Transverse colon (tissue), 4 donors: ENCODE measurements around the gene PRAMEF27. TPM values are rescaled to one million over a fixed set of nuclear protein-coding genes. Genes with fewer than 3 reads are reported as not detected.
"Not testable (repeated sequence)": the region's sequence is repeated elsewhere in the genome, so short reads cannot be mapped to it uniquely, and the experiment has no call there.

Experiments
- DNase-seq: peaks from one replicate; pipeline ENCODE4 v3.0.0-alpha.2; 2019
- H3K27ac ChIP-seq, 4 donors: fragments of 200-600 bp; sonication (generic); 2 replicates each; pipeline ENCODE4 v1.5.1; 2016 to 2018; ENCODE audit warnings: inconsistent platforms in 4 of 4
- H3K27me3 ChIP-seq: fragments of 200-600 bp; sonication (generic); 2 replicates; pipeline ENCODE4 v1.5.1; 2017; ENCODE audit warnings: inconsistent platforms
- H3K36me3 ChIP-seq, 4 donors: fragments of 200-600 bp; sonication (generic); 2 replicates each; pipeline ENCODE4 v1.5.1; 2017 to 2019; ENCODE audit warnings: inconsistent platforms in 4 of 4
- H3K4me1 ChIP-seq, 4 donors: fragments of 200-600 bp; sonication (generic); 2 replicates each; pipeline ENCODE4 v1.5.1; 2017 to 2020; ENCODE audit warnings: inconsistent platforms in 4 of 4
- H3K4me3 ChIP-seq, 4 donors: fragments of 200-600 bp; sonication (generic); 1 replicate in 1 of 4; 2 replicates in 3 of 4; pipeline versions ENCODE4 v1.5.1 to v1.6.1; 2017 to 2019; ENCODE audit warnings: inconsistent platforms in 4 of 4
- H3K9me3 ChIP-seq, 2 donors: fragments of 200-600 bp; sonication (generic); 2 replicates each; pipeline ENCODE4 v1.5.1; 2017 to 2019; ENCODE audit warnings: inconsistent platforms in 2 of 2
- WGBS, 2 donors: methylation state at CpG; one replicate each; pipeline ENCODE4 v1.1.5; 2018; ENCODE audit warnings: low coverage in 1 of 2; 5-methylcytosine and 5-hydroxymethylcytosine counted together
- in situ Hi-C, 4 donors: fragments of 200-750 bp; cut with MboI; loops; one replicate each; pipeline versions ENCODE4 v1.15.0 to v1.15.1; 2017; ENCODE audit warnings: low sequenced_read_pairs in 3 of 4, low pct_ligation_motif_present in 1 of 4, low pct_unique_long_range_greater_than_20kb in 1 of 4
- intact Hi-C: fragments of 100-400 bp; cut with DNase I; formaldehyde crosslinking; loops from one replicate; pipeline ENCODE4 v1.15.1; 2023; ENCODE audit warnings: low total_unique reads
- total RNA-seq, 4 donors: library from RNA; depleted of rRNA; stranded (reverse); fragments of >200 nt; gene quantifications; one replicate each; pipeline ENCODE4 v1.1.0, GENCODE V29; 2016

PRAMEF27 gene
- total RNA-seq: not detected

DNA sequence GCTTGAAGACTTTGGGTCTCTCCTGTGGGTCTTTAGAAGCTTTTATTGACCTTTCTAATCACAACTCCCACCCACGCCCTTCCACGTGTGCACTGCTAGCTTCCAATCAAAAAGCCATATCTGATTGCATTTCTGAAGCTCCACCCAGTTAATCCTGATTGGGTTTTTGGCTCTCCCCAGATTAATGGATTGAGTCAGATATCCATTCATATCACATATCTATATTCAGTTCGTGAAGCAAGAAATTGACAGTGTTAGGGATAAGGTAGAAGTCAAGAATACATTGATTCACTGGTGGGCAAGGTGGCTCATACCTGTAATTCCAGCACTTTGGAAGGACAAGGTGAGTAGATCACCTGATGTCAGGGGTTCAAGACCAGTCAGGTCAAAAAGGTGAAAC lies at the start of gene PRAMEF27:
Gene PRAMEF27 (minus strand): TSS at position 101 of the 400 bp plus-strand sequence. CDS start 2,916 bp downstream, outside the sequence.
- H3K27ac ChIP-seq, H3K4me1 ChIP-seq, H3K4me3 ChIP-seq, in situ Hi-C loops, intact Hi-C loops, H3K27me3 ChIP-seq, DNase-seq, H3K36me3 ChIP-seq, H3K9me3 ChIP-seq: not testable (repeated sequence)
- 58% methylated on average over 3 of the region's 3 CpGs; no CpG with 5 or more reads in 1 of the 2 donors for WGBS, 2 donors

GRCh38 chr1:13070474-13070873 lies 14.1 kb upstream of the PRAMEF27 start, which contains the start of gene PRAMEF25:
PRAMEF25 (plus strand) TSS chr1:13070774; CDS start chr1:13073694, 2,920 bp downstream.
- in situ Hi-C loops, H3K4me1 ChIP-seq, H3K27me3 ChIP-seq, H3K4me3 ChIP-seq, intact Hi-C loops, H3K36me3 ChIP-seq, H3K27ac ChIP-seq, H3K9me3 ChIP-seq, DNase-seq: not testable (repeated sequence)
- WGBS, 2 donors: no CpG with 5 or more reads among the region's 4 CpGs

DNA sequence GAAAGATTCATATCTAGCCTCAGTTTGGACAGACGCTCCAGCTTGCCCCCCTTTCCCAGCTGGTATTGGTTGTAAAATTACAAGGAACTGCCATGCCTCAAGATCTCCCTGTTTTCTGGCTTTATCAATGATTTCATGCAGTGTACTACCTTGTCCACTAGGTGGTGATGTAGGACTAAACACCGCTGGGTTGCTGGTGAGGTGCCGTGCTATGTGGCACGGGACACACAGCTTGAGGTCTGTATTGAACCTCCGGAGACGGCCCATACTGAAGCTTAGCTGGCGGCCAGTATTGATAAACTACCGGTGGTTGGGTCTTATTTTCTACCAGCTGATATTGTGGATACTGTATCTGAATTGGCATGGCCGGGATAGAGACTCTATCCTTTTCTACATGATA lies 36.5 kb downstream of the PRAMEF27 start:
- H3K36me3 ChIP-seq, H3K9me3 ChIP-seq, DNase-seq, H3K27me3 ChIP-seq, H3K4me3 ChIP-seq, intact Hi-C loops, in situ Hi-C loops, H3K27ac ChIP-seq, H3K4me1 ChIP-seq: not testable (repeated sequence)
- WGBS, 2 donors: no CpG with 5 or more reads among the region's 9 CpGs

DNA sequence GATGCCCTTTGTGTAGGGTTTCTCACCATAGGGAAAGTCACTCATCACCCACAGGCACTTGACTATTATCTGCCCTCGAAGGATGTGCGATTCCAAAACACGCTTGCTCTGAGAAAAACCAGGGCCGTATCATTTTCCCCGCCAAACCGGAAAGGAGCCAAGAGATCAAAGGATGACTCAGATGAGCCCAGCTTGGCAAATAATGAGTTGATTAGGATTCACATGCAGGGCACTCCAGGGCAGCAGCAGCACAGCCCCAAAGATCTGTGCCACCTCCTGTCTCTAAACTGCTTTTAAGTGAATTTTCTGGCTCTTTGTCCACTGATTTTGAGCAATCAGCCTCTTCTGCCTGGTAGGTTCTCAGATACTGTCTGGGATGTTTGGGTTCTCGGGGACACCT lies 44.4 kb downstream of the PRAMEF27 start:
- H3K4me3 ChIP-seq, H3K27ac ChIP-seq, H3K36me3 ChIP-seq, H3K27me3 ChIP-seq, H3K4me1 ChIP-seq, H3K9me3 ChIP-seq, DNase-seq, in situ Hi-C loops, intact Hi-C loops: not testable (repeated sequence)
- WGBS, 2 donors: no CpG with 5 or more reads among the region's 7 CpGs

- H3K4me1 ChIP-seq, H3K4me3 ChIP-seq, H3K27ac ChIP-seq, H3K27me3 ChIP-seq, intact Hi-C loops, H3K9me3 ChIP-seq, DNase-seq, in situ Hi-C loops, H3K36me3 ChIP-seq: not testable (repeated sequence)
- no CpG with 5 or more reads among the region's 3 CpGs for WGBS, 2 donors
These were observed 47.0 kb downstream of the PRAMEF27 start for GRCh38 chr1:13009348-13009747.

- H3K9me3 ChIP-seq, in situ Hi-C loops, H3K4me3 ChIP-seq, DNase-seq, H3K27me3 ChIP-seq, intact Hi-C loops, H3K36me3 ChIP-seq, H3K27ac ChIP-seq, H3K4me1 ChIP-seq: not testable (repeated sequence)
- 36% methylated on average over 2 of the region's 4 CpGs; no CpG with 5 or more reads in 1 of the 2 donors for WGBS, 2 donors
These were observed 50.6 kb downstream of the PRAMEF27 start for GRCh38 chr1:13005732-13006131.

Other genes with a start within 250 kb of the PRAMEF27 start
- not detected for gene PRAMEF11, start 225.2 kb downstream of the PRAMEF27 start, total RNA-seq
- gene HNRNPCL1, start 207.9 kb downstream of the PRAMEF27 start, total RNA-seq: not detected
- not detected for gene PRAMEF2, start 199.5 kb downstream of the PRAMEF27 start, total RNA-seq
- not detected for gene PRAMEF4, start 170.4 kb downstream of the PRAMEF27 start, total RNA-seq
- not detected for gene PRAMEF10, start 158.3 kb downstream of the PRAMEF27 start, total RNA-seq
- gene PRAMEF7, start 140.0 kb downstream of the PRAMEF27 start, total RNA-seq: not detected
- gene PRAMEF6, start 109.0 kb downstream of the PRAMEF27 start, total RNA-seq: not detected
- gene HNRNPCL3, start 4.2 kb upstream of the PRAMEF27 start, total RNA-seq: not detected
- gene PRAMEF25, start 14.2 kb upstream of the PRAMEF27 start, total RNA-seq: not detected
- not detected for gene HNRNPCL2, start 60.3 kb upstream of the PRAMEF27 start, total RNA-seq
- not detected for gene PRAMEF26, start 99.4 kb upstream of the PRAMEF27 start, total RNA-seq
- not detected for gene HNRNPCL4, start 109.1 kb upstream of the PRAMEF27 start, total RNA-seq
- gene PRAMEF9, start 115.3 kb upstream of the PRAMEF27 start, total RNA-seq: not detected
- not detected for gene PRAMEF13, start 144.8 kb upstream of the PRAMEF27 start, total RNA-seq
- not detected for gene PRAMEF18, start 169.6 kb upstream of the PRAMEF27 start, total RNA-seq
- gene PRAMEF5, start 197.6 kb upstream of the PRAMEF27 start, total RNA-seq: not detected
- gene PRAMEF8, start 228.6 kb upstream of the PRAMEF27 start, total RNA-seq: not detected
- gene PRAMEF33, start 247.0 kb upstream of the PRAMEF27 start, total RNA-seq: not detected